22Rv1 (cell line): Measurements from ENCODE around the gene RBM33.

ENCODE experiments used
- H3K27ac ChIP-seq: fragments of 450-650 bp; 2 replicates; pipeline ENCODE4 v1.5.1; 2017
- CTCF ChIP-seq: fragments of 450-650 bp; IDR thresholded peaks from 2 replicates; pipeline ENCODE4 v1.5.1; 2017; ENCODE audit warnings: mild to moderate bottlenecking
- ZFX ChIP-seq: fragments of 450-650 bp; IDR thresholded peaks from 2 replicates; pipeline ENCODE4 v1.6.1; 2017; ENCODE audit warnings: antibody characterized with exemption, borderline replicate concordance

The RBM33 gene

DNA sequence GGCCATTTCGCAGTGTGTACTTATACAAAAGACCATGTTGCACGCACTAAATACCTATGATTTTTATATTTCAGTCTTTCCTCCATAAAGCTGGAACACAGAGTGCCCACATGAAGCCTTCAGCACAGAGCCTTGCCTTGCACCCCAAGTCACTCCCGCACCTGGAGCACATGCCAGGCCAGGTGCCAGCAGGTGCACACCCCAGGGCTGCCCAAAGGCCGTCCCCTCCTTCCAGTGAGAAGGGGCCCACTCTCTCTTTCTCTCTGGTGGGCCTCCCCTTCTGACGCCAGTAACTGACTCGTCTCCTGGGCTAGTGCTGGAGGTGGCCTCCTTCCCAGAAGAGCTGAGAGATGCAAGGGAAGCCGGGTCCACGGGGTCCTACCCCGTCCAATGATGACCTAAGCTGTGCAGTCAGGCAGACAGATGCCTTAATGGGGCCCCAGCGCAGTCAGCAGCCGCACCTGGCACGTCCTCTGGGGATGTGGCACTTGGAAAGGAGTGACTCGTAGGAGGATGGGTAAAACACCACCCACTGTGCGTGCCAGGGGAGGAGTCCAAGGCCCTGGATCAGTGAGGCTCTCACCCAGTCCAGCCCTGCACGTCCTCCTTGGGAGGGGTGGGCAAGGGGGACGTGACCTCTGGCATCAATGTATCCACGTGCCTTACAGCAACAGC lies 185.5 kb downstream of the RBM33 start:
- TF ChIP-seq ZFX (no peak), CTCF (no peak)
- H3K27ac ChIP-seq = no peak overlapping the region
